Fibroblast of skin of left biceps (primary cell): ENCODE measurements around the gene PRAMEF11.

ENCODE experiments used
- DNase-seq, 2 experiments: peaks; one replicate each; pipeline ENCODE4 v3.0.0-alpha.2; 2013; ENCODE audit warnings: low read depth in 2 of 2

Gene PRAMEF11

GRCh38 chr1:12774801-12775345 lies 56.3 kb downstream of the PRAMEF11 start:
- DNase-seq: no peak
